ENCODE results near the gene HOXD10.

HOXD10 gene

DNA sequence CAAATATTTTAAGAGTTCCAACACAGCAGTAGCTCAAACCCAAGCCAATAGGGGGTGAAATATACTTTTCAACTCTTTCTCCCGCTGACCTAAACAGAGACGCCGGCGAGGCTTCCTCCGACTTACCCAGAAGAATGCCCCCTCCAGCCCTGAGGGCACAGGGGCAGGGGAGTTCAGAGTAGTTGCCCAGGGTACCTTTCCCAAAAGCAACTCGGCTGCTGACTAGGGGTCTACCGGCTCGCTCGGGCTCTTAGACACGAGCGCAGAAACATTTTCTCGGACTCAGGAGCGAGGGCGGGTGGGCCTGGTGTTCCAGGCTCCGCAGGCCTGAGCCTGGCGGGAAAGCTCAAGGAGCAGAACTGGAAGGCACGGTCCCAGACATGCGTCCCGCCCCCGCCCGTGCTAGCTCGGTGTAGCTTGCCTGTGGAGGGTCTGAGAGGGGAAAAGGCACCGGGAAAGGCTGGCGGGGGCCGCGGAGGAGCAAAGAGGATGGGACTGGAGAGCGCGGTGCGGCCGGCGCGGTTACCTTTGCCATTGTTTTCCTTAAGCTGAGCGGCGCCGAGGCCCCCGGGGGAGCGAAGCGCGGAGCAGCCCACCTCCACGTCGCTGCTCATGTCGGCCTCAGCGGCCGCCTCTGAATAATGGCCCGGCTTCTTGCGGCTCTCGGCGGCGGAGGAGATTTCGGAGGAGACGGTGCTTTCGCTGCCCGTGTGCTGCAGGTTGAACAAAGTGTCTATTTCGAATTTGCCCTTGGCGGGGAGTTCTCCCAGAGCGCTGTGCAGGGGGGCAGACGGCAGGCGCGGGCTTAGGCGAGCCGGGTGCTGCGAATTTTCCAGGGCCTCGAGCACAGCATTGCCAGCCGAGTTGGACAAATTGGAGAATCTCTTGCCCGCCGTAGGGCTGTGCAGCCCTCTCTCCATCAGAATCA lies 33.5 kb upstream of the HOXD10 start:
- no peak for DNase-seq

DNA sequence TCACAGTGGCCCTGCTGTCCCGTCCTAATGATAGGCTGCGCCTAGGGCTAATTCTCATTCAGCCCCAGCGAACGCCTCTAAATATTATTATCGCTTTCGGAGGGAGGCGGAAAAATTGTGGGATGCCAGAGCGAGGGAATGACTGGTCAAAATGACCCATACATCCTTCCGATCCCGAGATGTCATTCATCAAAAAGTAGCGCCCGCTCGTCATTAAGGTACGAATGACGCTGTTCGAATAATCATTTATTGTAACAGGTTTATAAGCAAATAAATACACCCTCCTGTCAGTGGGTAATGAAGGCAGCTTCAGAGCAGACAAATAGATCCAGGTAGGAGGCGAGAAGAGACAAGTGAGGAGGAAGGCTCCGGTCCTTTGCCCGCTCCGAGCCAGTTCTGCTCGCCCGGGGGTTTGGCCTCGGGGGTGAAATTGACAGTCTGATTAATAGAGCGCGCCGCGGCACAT lies 32.7 kb upstream of the HOXD10 start, which contains the start of gene EVX2:
TSS of gene EVX2 (minus strand) at position 167 of the 466 bp plus-strand sequence. CDS start 186 bp downstream, outside the sequence.
- DNase-seq, result no peak

DNA sequence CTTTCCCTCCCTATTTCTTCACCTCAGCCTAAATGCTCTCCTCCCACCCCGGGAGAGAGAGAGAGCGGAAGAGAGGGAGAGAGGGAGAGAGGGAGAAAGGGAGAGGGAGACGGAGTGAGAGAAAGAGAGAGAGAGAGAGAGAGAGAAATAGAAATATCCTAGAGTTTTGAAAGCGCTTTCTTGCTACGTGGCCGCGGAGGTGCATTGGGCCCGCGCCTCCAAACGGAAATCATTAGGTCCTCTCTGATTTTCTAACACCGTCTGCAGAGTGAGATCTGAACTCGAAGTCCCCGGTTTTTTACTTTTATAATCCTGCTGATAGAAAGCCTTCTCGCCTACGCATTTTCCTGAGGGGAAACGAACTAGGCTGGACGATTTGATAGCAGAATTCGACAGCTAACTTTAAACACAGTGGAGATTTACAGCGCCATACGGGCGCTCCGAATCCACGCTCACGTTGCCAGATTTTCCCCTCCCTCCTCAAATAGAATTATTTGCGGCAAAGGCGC lies 31.9 kb upstream of the HOXD10 start:
- DNase-seq, result no peak

DNA sequence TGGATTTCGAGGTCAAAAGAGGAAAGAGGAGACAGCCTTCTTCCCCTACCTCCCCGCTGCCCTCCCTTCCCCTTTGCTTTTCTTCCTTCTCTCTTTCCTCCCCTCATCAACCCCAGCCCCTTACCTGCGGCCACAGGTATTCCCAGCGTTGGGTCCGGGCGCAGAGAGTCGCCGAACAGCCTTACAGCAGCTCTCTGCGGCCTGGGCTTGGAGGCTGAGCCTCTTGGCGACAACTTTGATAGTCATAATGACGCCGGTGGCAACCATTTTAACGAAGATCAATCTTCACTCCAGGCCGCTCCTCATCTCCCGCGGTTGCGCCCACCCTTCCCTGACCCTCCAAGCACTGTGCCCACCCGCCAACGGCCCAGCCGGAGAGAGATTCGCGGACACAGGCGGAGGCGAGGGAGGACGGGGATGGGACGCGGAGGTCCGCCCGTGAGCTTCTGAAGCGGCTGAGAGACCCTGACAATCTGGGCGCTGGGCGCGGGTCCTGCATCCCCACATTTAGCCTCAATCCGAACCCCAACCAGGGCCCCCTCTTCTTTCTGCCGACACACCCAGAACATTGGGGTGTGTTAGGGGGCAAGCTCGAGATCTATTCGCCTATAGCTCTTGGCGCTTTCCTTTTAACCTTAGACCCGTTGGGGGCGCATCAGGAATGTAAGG lies 31.3 kb upstream of the HOXD10 start:
- no peak for DNase-seq

DNA sequence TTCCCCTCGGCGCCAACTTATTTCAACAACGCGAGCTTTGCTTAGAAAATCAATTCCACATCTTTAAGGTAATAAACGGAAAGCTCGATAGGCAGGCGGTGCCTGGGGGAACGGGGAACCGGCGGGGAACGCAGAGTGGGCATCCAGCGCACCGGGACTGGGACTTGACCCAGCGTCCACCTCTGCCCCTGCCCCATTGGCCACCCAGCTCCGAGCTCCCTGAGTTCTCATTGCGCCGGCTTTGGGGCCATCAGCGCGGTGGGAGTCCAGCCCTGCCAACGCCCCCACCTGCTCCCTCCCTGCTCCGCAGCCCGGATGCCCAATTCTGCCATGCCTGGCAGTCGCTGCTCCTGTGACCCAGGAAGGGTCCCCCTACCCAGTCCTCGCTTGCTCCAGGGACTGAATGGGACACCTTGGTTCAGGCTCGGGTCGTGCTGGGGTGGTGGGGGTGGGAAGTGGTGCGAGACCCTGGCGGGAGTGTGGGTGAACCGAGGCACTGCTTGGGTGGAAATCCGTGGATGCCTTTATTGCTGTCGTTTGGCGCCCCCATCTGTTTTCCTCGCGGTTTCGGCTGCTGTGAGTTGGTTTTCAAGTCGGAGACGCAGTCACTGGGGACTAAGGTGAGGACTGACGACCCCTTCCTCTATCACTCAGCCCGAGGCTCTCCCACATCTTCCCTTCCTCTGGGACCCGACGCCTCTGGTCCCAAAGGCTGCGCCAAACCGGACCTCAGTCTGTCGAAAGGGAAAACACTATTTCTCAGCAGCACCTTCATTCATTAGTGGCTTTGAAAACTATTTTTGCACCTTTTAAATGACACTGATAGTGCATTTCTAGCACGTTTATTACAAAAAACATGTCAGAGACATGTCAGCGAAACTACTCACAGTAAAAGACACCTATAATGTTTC lies 30.5 kb upstream of the HOXD10 start:
- DNase-seq, result no peak

DNA sequence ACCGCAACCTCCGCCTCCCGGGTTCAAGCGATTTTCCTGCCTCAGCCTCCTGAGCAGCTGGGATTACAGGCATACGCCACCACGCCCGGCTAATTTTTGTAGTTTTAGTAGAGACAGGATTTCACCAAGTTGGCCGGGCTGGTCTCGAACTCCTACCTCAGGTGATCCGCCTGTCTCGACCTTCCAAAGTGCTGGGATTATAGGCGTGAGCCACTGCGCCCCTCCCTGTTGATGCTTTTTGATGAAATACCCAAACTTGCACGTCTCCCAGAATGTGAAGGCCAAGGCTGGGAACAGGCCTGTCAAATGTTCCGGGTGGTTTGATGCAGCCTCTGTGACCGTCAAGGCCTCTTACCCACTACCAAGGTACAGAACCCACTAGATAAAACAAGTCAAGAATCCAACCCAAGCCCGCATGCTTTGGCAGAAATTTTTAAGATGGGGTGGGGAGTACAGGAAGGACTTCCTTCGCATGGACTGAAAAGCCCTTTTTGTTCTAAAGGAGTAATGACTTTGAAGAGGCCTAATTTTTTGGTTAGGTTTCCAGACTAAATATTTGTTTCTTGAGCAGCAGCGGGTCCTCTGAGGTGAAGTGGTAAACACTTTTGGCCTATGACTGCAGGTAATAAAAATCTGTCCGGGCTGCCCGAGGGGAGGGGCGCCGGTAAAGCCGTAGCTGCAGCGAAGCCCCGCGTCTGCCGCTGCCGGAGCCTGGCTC lies 29.1 kb upstream of the HOXD10 start:
- DNase-seq, result no peak

DNA sequence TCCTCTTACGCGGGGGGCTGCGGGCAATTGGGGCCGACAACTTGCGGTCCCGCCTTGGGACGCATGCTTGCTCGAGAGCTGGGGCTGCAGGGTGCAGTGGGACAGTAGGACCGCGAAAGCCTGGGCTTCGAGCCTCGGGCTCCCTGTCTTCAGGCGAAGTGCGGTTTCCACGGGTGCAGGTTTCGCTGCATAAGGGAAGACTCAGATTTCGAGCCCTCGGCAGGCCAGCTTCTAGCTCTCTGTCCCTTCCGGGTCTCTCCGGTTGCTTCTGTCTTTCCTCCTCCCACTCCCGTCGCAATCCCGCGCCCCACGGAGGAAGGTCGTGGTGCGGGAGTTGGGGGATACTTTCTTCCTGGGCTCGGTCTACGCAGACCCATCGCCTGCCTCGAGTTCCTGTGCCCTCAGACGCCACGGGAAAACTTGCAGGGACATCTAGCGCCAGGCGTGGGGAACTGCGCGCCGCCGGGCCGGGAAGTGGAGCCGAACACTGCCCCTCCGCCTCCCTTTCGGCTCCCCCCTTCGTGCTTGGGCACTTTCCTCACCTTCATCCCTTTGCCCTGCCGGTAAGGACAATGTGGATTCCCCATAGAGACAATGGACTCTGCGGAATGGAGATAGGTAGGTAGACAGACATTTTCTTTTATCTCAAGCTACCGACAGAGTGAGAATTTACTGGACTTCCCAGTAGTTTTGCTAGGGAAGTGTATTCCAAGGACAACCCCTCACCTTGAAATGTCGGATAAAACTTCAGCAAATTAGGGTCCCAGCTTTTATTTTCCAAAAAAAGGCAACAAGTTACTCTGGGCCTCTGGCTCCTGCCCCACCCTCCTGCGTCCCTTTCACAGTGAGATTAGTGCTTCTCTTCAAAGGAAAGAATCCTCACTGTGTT lies 28.3 kb upstream of the HOXD10 start:
- DNase-seq, result no peak

DNA sequence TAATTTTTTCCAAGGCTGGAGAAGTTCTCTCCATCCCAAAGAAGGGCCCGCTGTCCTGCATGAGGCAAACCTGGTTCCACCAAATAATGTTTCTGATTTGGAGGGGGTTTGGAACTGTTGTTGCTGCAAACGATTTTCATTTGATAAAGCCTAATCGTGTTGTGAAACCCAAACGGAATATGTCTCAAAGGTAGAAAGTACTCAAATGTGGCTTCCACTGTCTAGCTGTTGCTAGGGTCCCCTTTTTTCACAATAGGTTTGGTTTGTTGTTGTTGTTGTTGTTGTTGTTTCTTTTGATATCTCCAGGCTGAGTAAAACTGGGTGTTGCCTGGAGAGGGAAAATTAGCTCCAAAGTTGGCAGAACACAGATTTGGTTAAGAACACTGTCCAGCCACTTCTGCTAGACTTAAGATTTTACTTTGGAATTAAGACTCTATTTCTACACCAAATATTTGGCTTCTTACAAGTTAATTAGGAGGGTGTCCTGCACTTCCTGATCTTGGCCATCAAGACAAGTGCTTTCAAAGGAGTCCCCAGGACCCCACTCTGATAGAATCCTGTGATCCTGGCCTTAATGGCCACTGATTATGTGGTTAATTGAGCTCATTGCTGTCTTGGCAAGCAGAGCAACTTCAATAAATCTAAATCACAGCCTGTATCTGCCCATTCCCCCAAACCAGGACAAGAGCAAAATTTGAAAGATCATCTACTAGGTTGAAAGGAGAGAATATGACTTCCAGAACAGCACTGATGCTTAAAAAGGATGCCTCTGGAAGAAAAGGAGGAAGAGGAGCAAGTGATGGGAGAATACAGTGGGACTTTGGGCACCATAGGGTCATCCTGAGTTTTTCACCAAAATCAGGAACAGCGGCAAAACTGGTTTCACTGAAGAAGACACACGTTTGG lies 27.4 kb upstream of the HOXD10 start:
- DNase-seq, result no peak

DNA sequence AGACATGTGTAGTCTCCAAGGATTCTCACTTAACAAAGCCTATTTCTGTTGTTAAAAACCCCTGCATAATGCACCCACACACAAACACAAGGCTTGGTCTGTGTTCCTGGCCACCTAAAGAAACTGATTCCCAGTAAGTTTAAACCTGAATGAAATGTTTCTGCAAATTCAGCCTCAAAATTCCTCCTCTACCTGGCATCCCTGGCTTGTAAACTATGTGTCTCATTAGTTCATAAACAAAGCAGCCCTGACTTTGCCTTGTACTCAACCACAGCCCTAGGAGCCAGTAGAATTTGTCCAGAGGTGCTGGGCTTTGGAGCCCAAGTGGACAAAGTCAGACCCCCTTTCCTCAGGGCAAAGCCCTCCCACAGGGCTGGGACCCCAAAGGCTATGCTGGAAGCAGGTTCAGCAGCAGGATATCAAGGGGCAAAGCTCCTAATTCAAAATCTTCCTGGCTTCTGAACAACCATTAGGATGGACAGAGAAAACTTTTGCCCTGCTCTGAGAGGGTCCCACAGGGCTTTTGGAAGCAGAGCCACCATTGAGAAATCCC lies 26.7 kb upstream of the HOXD10 start:
- no peak for DNase-seq

DNA sequence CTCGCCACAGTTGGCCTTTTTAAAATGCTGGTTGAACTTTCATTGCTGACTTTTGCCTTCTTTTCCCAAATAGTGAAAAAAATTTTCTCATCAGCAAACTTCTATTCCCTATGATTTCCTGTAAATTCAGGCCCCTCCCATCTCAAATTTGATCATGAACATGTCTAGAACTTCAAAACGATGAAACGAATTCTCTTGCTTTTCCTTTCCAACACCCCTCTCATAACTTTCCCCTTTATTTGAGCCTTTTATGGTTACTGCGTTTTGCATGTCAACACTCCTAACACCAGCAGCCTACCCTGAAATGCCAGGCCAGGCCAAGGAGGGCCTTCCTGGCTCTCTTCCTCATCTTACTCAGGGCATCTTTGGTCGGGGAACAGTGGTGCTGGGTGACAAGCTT lies 25.7 kb upstream of the HOXD10 start:
- no peak for DNase-seq

DNA sequence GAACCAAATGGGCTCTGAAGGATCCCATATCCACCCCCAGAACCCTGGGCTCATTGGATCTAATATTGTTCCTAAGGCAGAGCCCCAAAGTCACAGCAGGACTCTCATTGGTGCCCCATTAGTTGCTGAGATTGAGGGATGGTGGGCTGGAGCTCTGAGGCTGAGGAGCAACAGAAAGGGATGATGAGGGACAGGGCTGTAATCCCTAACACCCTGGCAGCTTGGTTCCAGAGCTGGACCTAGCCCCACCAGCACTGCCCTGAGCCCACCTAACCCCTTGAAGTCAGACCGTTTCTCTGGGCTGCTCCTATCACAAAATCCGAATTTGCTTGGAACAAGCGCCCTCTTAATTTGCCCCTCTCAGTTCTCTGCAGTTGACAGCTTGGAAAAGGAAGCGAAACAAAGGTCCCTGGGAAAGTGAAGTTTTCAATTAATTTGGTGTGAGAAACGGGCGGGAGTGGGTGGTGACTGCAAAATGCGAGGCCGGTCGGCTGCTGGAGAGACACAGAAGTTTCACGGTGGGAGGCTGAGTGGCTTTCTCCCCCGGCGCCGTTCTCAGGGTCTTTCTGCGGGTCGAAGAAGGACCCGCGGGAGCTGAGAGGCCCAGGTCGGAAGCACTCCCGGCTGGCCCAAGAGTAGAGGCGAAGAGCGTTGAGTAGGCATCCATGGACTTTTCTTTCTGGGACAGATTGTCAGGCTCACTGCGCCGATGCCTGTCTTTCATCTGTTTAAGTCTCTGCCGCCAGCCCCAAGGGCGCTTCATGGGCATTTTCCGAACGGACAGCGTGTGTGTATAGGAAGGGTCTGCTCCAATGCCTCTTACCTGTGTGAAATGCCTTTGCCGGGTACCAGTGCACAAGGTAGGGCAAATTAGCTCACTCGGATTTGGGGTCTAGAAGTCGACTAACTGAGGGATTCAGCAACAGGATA lies 25.0 kb upstream of the HOXD10 start:
- no peak for DNase-seq

DNA sequence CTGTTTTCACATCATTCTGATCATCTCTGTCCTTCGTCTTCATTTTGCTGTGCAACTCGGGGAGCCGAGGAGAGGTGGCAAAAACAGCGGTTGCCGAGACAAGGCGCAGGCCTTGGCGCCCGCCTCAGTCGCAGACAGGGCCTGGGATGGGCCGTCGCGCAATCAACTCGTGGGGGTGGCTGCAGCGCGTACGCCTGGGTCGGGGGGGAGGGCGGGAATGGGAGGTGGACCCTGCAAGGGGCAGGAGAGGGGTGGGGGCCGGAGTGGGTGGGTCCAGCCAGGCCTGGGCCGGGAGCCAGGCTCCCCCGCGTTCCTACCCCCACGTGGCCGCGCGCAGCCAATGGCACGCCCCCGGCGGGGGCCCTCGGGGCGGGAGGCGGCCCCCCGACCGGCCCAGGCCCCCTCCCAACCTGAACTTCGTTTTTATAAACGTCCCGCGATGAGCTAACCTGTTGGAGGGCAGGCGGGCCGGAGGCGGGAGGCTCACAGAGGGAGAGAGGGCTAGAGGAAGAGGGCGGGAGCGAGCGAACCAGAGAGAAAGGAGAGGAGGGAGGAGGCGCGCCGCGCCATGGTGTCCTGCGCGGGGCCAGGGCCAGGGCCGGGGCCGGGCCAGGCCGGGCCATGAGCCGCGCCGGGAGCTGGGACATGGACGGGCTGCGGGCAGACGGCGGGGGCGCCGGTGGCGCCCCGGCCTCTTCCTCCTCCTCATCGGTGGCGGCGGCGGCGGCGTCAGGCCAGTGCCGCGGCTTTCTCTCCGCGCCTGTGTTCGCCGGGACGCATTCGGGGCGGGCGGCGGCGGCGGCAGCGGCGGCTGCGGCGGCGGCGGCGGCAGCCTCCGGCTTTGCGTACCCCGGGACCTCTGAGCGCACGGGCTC lies 24.1 kb upstream of the HOXD10 start, which contains the start of gene HOXD13:
TSS of gene HOXD13 (plus strand) at position 452 of the 875 bp plus-strand sequence. CDS start at position 622, 170 bp downstream.
- no peak for DNase-seq

DNA sequence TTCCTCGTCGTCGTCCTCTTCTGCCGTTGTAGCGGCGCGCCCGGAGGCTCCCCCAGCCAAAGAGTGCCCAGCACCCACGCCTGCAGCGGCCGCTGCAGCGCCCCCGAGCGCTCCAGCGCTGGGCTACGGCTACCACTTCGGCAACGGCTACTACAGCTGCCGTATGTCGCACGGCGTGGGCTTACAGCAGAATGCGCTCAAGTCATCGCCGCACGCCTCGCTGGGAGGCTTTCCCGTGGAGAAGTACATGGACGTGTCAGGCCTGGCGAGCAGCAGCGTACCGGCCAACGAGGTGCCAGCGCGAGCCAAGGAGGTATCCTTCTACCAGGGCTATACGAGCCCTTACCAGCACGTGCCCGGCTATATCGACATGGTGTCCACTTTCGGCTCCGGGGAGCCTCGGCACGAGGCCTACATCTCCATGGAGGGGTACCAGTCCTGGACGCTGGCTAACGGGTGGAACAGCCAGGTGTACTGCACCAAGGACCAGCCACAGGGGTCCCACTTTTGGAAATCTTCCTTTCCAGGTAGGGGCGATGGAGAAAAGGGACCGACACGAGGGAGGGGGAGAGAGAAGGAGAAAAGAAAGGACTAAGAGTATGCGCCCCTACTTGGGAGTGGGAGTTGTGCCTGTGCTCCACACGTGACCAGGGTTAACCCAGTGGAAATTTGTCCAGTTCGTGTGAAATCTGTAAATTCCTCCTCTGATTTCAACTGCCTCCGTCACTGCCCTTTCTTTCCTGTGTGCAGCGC lies 23.3 kb upstream of the HOXD10 start:
- no peak for DNase-seq

DNA sequence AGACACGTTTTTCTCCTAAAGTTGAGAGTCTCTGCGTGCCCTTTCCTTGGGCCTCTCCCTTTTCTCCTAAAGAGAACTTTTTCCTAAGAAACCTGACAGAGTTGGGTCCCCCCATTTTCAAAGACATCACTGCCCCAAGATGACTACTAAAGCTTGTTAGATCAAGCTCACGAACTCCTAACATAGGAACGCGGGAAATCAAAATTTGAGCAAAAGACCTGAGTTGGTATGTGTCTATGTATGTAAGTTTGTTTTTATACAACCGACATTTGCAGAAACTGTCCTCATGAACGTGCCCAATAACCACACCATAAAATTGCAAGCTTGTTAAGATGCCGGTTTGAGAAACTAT lies 22.7 kb upstream of the HOXD10 start:
- DNase-seq, result no peak

DNA sequence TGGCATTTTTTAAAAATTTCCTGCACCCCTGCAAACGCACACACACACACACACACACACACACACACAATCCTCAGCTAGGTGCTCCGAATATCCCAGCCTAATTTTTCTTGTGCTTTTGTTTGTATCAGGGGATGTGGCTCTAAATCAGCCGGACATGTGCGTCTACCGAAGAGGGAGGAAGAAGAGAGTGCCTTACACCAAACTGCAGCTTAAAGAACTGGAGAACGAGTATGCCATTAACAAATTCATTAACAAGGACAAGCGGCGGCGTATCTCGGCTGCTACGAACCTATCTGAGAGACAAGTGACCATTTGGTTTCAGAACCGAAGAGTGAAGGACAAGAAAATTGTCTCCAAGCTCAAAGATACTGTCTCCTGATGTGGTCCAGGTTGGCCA lies 22.2 kb upstream of the HOXD10 start:
- DNase-seq, result no peak

DNA sequence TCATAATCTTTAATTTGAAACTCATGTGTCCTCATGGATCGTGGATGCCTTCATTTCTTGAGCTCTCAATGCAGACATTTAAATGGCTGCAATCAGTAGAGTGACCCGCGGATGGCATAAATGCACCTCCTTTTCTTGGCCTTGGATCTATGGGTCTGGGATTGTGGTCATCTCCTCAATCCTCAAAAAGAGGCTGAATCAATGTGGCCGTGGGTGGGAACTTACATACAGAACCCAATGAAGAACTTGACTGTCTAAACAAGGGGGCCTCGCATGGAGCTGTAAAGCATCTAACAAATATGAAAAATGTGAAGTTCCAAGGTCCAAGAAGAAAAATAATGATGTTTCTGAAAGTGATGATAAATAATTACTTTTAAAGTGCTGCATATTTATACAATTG lies 21.2 kb upstream of the HOXD10 start:
- no peak for DNase-seq

All from central memory CD4-positive, alpha-beta T cell (primary cell).